SK-N-SH treated with all-trans-retinoic acid at 6 μM for 48 hours (cell line): ENCODE data around the gene ARHGAP29.

Source experiments
- ESRRG ChIP-seq: fragments of 250-450 bp; sonication (Bioruptor Pico); IDR thresholded peaks from 2 replicates; pipeline ENCODE4 v1.6.1; 2021; ENCODE audit warnings: mild to moderate bottlenecking
- RARB ChIP-seq: fragments of 250-450 bp; sonication (Bioruptor Pico); IDR thresholded peaks from 2 replicates; pipeline ENCODE4 v1.8.0; 2021; ENCODE audit warnings: mild to moderate bottlenecking, moderate library complexity
- TOX ChIP-seq: fragments of 250-450 bp; sonication (Bioruptor Pico); IDR thresholded peaks from 2 replicates; pipeline ENCODE4 v1.8.0; 2021; ENCODE audit warnings: mild to moderate bottlenecking, moderate library complexity, borderline replicate concordance
- ZFP3 ChIP-seq: fragments of 250-450 bp; sonication (Bioruptor Pico); IDR thresholded peaks from 2 replicates; pipeline ENCODE4 v1.5.0; 2020; ENCODE audit warnings: mild to moderate bottlenecking, moderate library complexity
- ZNF8 ChIP-seq: fragments of 450-650 bp; formaldehyde crosslinking; IDR thresholded peaks from 2 replicates; pipeline ENCODE4 v1.5.0; 2020; ENCODE audit warnings: mild to moderate bottlenecking, moderate library complexity
- TF ChIP-seq, protein P1 (sequence below): fragments of 250-450 bp; sonication (Bioruptor Pico); IDR thresholded peaks from 2 replicates; pipeline ENCODE4 v1.5.0; 2020; ENCODE audit warnings: mild to moderate bottlenecking, moderate library complexity

DNA sequence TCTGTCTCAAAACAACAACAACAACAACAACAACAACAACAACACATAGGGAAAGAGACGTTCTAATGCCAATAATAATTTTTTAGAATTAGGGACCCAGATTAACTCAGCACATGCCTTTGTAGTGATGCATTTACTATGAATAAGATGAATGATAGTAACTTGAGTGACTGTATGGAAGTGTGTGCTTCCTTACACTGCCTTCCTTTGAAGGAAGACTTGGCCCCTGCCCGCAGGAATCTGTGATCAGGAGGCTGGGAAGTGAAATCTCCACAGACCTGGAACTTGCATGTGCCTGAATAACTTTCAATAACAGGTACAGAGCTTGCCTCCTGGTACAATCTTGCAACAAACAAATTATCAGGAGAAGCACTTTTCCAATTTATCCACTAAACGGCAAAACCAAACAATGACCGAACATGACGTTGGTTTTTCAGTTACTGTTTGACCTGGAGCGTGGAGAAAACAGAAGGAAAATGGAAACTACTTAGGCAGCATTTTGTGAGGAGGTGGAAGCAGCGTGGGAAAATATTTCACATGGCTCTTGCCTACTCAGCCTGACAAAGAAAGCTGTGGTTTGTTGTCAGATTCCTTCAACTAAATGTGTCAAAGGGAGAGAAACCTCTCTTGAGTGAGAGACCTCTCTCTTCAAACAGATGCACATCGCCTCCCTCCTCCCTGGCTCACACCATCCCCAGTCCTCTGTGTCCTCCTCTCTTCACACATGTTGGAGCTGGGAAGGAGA lies 106.4 kb downstream of the ARHGAP29 start:
- TF ChIP-seq ZNF8 (CRISPR knock-in tag) (no peak), ZFP3 (CRISPR knock-in tag) (no peak), TOX (CRISPR knock-in tag) (no peak), RARB (no peak), ESRRG (CRISPR knock-in tag) (no peak)
- TF ChIP-seq, protein P1, sequence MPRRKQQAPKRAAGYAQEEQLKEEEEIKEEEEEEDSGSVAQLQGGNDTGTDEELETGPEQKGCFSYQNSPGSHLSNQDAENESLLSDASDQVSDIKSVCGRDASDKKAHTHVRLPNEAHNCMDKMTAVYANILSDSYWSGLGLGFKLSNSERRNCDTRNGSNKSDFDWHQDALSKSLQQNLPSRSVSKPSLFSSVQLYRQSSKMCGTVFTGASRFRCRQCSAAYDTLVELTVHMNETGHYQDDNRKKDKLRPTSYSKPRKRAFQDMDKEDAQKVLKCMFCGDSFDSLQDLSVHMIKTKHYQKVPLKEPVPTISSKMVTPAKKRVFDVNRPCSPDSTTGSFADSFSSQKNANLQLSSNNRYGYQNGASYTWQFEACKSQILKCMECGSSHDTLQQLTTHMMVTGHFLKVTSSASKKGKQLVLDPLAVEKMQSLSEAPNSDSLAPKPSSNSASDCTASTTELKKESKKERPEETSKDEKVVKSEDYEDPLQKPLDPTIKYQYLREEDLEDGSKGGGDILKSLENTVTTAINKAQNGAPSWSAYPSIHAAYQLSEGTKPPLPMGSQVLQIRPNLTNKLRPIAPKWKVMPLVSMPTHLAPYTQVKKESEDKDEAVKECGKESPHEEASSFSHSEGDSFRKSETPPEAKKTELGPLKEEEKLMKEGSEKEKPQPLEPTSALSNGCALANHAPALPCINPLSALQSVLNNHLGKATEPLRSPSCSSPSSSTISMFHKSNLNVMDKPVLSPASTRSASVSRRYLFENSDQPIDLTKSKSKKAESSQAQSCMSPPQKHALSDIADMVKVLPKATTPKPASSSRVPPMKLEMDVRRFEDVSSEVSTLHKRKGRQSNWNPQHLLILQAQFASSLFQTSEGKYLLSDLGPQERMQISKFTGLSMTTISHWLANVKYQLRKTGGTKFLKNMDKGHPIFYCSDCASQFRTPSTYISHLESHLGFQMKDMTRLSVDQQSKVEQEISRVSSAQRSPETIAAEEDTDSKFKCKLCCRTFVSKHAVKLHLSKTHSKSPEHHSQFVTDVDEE (CRISPR knock-in tag): no peak
